NB4 (cell line): ENCODE measurements around the gene TRIM36.

Experiments used
- CTCF ChIP-seq: IDR thresholded peaks from one replicate; pipeline ENCODE4 v1.5.1; 2012; ENCODE audit warnings: low read depth, low read length
- MAX ChIP-seq: IDR thresholded peaks from 2 replicates; pipeline ENCODE4 v1.6.1; 2011; ENCODE audit warnings: low read depth, low read length
- MYC ChIP-seq: IDR thresholded peaks from 2 replicates; pipeline ENCODE4 v1.6.1; 2011; ENCODE audit warnings: low read depth, low read length
- POLR2A ChIP-seq: IDR thresholded peaks from 2 replicates; pipeline ENCODE4 v1.6.1; 2011; ENCODE audit warnings: mild to moderate bottlenecking; ENCODE audit not compliant: insufficient read length; ENCODE audit errors: extremely low read depth

GRCh38 chr5:115181757-115182156, 12.0 kb upstream of the TRIM36 start:
- no peak for TF ChIP-seq CTCF
- no peak for TF ChIP-seq POLR2A
- TF ChIP-seq MAX = no peak
- TF ChIP-seq MYC = no peak
